ENCODE data around the gene HTT. TPM values are rescaled to one million over a fixed set of nuclear protein-coding genes. Genes with fewer than 3 reads are reported as not detected.

Gene HTT
- total RNA-seq, 6 donors from 2014 or later: 55.4 to 170 (median 81.5) TPM

GRCh38 chr4:3107271-3107670, 32.8 kb downstream of the HTT start:
- Histone ChIP-seq H3K4me1 (peaks cover 25 to 39% (median 32%) of the 10 kb centered on the region in 4 donors), H3K9me3 (no peaks in the 10 kb centered on the region), H3K27ac (peak overlapping the region; percentile 34 to 70 (median 50)), H3K36me3 (peaks cover 0 to 58% (median 19%) of the 10 kb centered on the region in 4 donors), H3K27me3 (no peaks in the 10 kb centered on the region), H3K4me3 (no peak overlapping the region)
- TF ChIP-seq POLR2AphosphoS5 (IDR thresholded peaks at IDR 0.05) (no peak), EP300 (IDR thresholded peaks at IDR 0.05) (no peak), POLR2A (IDR thresholded peaks at IDR 0.05) (no peak), CTCF (IDR thresholded peaks at IDR 0.05) (no peak)
- WGBS, 2 donors: 81 to 89% methylated on average over 5 of the region's 5 CpGs
- no peak for DNase-seq
- no peak for ATAC-seq (ENCODE audit: low FRiP score in 2 of 2)

DNA sequence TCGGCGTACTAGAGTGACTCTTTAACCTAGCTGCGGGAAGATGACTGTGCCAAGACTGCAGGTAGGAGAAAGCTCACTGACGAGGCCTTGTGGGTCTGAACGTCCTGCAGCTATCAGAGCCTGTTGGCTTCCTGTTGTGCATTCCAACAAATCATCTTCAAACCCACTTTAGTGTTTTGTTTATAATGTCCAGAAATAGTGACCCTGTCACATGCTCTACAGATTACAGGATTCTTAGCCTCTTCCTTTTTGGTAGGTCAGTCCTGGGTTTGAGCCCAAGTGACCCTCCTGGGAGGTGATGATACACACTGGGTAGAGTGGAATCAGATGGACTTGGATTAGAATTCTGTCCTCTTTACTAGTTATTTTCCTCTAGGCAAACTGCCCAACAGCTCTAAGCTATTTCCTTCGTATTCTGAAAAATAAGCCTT, 33.2 kb downstream of the HTT start:
- WGBS, 2 donors: 50 to 64% methylated on average over 6 of the region's 6 CpGs
- DNase-seq: no peak
- peak in 1 of 2 donors; percentile 73 for ATAC-seq (ENCODE audit: low FRiP score in 2 of 2)
- TF ChIP-seq POLR2A (IDR thresholded peaks at IDR 0.05) (no peak), POLR2AphosphoS5 (IDR thresholded peaks at IDR 0.05) (no peak), EP300 (IDR thresholded peaks at IDR 0.05) (no peak), CTCF (IDR thresholded peaks at IDR 0.05) (no peak)
- Histone ChIP-seq H3K4me1 (peaks cover 29 to 43% (median 35%) of the 10 kb centered on the region in 4 donors), H3K9me3 (no peaks in the 10 kb centered on the region), H3K27me3 (no peaks in the 10 kb centered on the region), H3K27ac (peak overlapping the region; percentile 34 to 70 (median 53)), H3K4me3 (no peak overlapping the region), H3K36me3 (peaks cover 0 to 53% (median 17%) of the 10 kb centered on the region in 4 donors)

DNA sequence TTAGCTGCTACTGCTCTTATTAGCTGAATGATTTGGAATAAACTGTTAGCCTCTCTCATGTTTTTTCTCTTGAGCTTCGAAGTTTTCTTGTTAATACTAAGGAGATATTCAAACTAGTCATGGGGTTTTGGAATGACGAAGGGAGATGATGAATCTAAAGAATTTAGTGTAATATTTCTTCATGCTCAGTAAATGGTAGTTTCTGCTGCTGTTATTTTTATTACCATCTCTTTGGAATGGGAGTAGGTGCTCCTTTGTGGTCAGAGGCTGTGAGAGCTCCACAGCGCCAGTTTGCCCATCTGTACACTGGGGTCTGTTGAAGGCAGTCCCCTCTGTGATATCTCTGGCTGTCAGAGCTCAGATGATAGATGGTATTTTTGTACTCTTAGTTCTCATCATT, 33.7 kb downstream of the HTT start:
- H3K27ac ChIP-seq: peak overlapping the region; percentile 34 to 70 (median 53)
- peaks cover 0 to 54% (median 16%) of the 10 kb centered on the region in 4 donors for H3K36me3 ChIP-seq
- H3K9me3 ChIP-seq: no peaks in the 10 kb centered on the region
- no peaks in the 10 kb centered on the region for H3K27me3 ChIP-seq
- no peak overlapping the region for H3K4me3 ChIP-seq
- ATAC-seq (ENCODE audit: low FRiP score in 2 of 2): peak in 1 of 2 donors; percentile 18
- peaks cover 34 to 48% (median 37%) of the 10 kb centered on the region in 4 donors for H3K4me1 ChIP-seq
- 79 to 92% methylated on average over 3 of the region's 3 CpGs for WGBS, 2 donors
- DNase-seq: no peak
- TF ChIP-seq POLR2AphosphoS5 (IDR thresholded peaks at IDR 0.05) (no peak), CTCF (IDR thresholded peaks at IDR 0.05) (no peak), POLR2A (IDR thresholded peaks at IDR 0.05) (no peak), EP300 (IDR thresholded peaks at IDR 0.05) (no peak)

DNA sequence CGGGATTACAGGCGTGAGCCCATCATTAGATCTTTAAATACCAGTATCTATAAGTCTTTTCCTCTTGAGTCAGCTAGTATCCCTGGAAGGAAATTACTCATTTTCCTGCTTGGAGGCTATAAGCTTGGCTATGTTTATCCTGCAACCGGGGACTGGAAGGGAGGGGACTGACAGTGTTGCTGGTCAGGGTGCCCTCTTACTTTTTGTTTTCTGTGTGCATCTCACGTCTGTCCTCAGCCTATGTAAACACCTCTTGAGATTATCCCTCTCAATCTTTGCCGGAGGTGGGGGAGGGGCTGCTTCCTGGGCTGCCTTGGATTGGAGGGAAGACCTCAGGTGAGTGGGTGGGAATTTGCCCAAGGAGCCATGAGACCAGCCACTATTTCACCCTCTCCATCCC, 37.0 kb downstream of the HTT start:
- Histone ChIP-seq H3K4me1 (peaks cover 34 to 49% (median 36%) of the 10 kb centered on the region in 4 donors), H3K27ac (peak overlapping the region; percentile 51 to 83 (median 73)), H3K9me3 (no peaks in the 10 kb centered on the region), H3K4me3 (no peak overlapping the region), H3K36me3 (peaks cover 3 to 55% (median 23%) of the 10 kb centered on the region in 4 donors), H3K27me3 (no peaks in the 10 kb centered on the region)
- ATAC-seq (ENCODE audit: low FRiP score in 2 of 2) (no peak), DNase-seq (no peak)
- WGBS, 2 donors: 46 to 72% methylated on average over 5 of the region's 5 CpGs
- TF ChIP-seq POLR2AphosphoS5 (IDR thresholded peaks at IDR 0.05) (peak in 1 of 2 donors; percentile 62), POLR2A (IDR thresholded peaks at IDR 0.05) (no peak), EP300 (IDR thresholded peaks at IDR 0.05) (peak in 1 of 4 donors; percentile 76)

- ATAC-seq (ENCODE audit: low FRiP score in 2 of 2): no peak
- 72 to 86% methylated on average over 4 of the region's 4 CpGs for WGBS, 2 donors
- Histone ChIP-seq H3K4me1 (peaks cover 27 to 41% (median 30%) of the 10 kb centered on the region in 4 donors), H3K4me3 (no peak overlapping the region), H3K27me3 (no peaks in the 10 kb centered on the region), H3K27ac (peak overlapping the region; percentile 39 to 83 (median 73)), H3K9me3 (no peaks in the 10 kb centered on the region), H3K36me3 (peaks cover 7 to 60% (median 29%) of the 10 kb centered on the region in 4 donors)
- TF ChIP-seq EP300 (IDR thresholded peaks at IDR 0.05) (no peak), POLR2AphosphoS5 (IDR thresholded peaks at IDR 0.05) (no peak), POLR2A (IDR thresholded peaks at IDR 0.05) (no peak), CTCF (IDR thresholded peaks at IDR 0.05) (no peak)
- DNase-seq: no peak
These were observed 37.7 kb downstream of the HTT start for GRCh38 chr4:3112201-3112600.

Data from upper lobe of left lung (tissue), 6 donors.